HG02973 (cell line): ENCODE data around the gene ZZZ3.
"Not testable (repeated sequence)": the region's sequence is repeated elsewhere in the genome, so short reads cannot be mapped to it uniquely, and the experiment has no call there.

Source experiments
- ATAC-seq: cut with Tn5 transposase; IDR thresholded peaks from one replicate; pipeline ENCODE4 v1.9.1; 2021; ENCODE audit warnings: moderate library complexity; ENCODE audit not compliant: unreplicated experiment

ZZZ3 gene

GRCh38 chr1:77682460-77683159, at the start of gene ZZZ3:
Gene ZZZ3 (minus strand): TSS chr1:77682658. CDS start chr1:77633354, 49,304 bp downstream.
- peak; percentile 64 for ATAC-seq

- ATAC-seq, result no peak
Measured at GRCh38 chr1:77732090-77732489, 49.6 kb upstream of the ZZZ3 start.

- no peak for ATAC-seq
Measured at GRCh38 chr1:77725706-77726105, 43.2 kb upstream of the ZZZ3 start.

- no peak for ATAC-seq
Measured at GRCh38 chr1:77718181-77718580, 35.7 kb upstream of the ZZZ3 start.

GRCh38 chr1:77716065-77716464, 33.6 kb upstream of the ZZZ3 start:
- no peak for ATAC-seq

- no peak for ATAC-seq
Measured at GRCh38 chr1:77709727-77710126, 27.3 kb upstream of the ZZZ3 start.

- no peak for ATAC-seq
Measured at GRCh38 chr1:77706321-77706720, 23.9 kb upstream of the ZZZ3 start.

GRCh38 chr1:77704736-77705135, 22.3 kb upstream of the ZZZ3 start:
- ATAC-seq, result no peak

GRCh38 chr1:77699673-77700072, 17.2 kb upstream of the ZZZ3 start:
- not testable (repeated sequence) for ATAC-seq

- no peak for ATAC-seq
Measured at GRCh38 chr1:77697441-77697840, 15.0 kb upstream of the ZZZ3 start.

GRCh38 chr1:77688939-77689338, 6.5 kb upstream of the ZZZ3 start:
- ATAC-seq, result no peak

GRCh38 chr1:77687519-77687906, 5.1 kb upstream of the ZZZ3 start:
- ATAC-seq, result no peak

- no peak for ATAC-seq
Measured at GRCh38 chr1:77686796-77687518, 4.5 kb upstream of the ZZZ3 start.

- ATAC-seq, result peak; percentile 73
Measured at GRCh38 chr1:77683160-77684148, 996 bp upstream of the ZZZ3 start.

- no peak for ATAC-seq
Measured at GRCh38 chr1:77680173-77680572, 2.3 kb downstream of the ZZZ3 start.

- no peak for ATAC-seq
Measured at GRCh38 chr1:77678660-77679610, 3.5 kb downstream of the ZZZ3 start.

GRCh38 chr1:77674807-77675206, 7.7 kb downstream of the ZZZ3 start:
- ATAC-seq, result not testable (repeated sequence)

GRCh38 chr1:77673716-77674355, 8.6 kb downstream of the ZZZ3 start:
- no peak for ATAC-seq

- no peak for ATAC-seq
Measured at GRCh38 chr1:77673030-77673429, 9.4 kb downstream of the ZZZ3 start.

- peak; percentile 55 for ATAC-seq
Measured at GRCh38 chr1:77672374-77672773, 10.1 kb downstream of the ZZZ3 start.
